Gastrocnemius medialis (tissue), 4 donors: ENCODE data around the gene VAV2.

Source experiments
- CTCF ChIP-seq, 5 experiments: fragments of 450-650 bp in 3 of 5; fragments of 200-600 bp in 2 of 5; sonication (generic) in 2 of 5; IDR thresholded peaks in 4 of 5; conservative IDR thresholded peaks in 1 of 5; 1 replicate in 4 of 5; 2 replicates in 1 of 5; pipeline ENCODE4 v1.5.1; 2016 to 2019; ENCODE audit warnings: antibody characterized with exemption in 5 of 5, mild to moderate bottlenecking in 3 of 5, moderate library complexity in 3 of 5
- POLR2A ChIP-seq, 2 donors: fragments of 450-650 bp; IDR thresholded peaks; one replicate each; pipeline ENCODE4 v1.6.1; 2017; ENCODE audit warnings: antibody characterized with exemption in 2 of 2, mild to moderate bottlenecking in 2 of 2, moderate library complexity in 2 of 2

GRCh38 chr9:133742251-133742650, 249.9 kb downstream of the VAV2 start:
- no peak for TF ChIP-seq CTCF (IDR thresholded peaks at IDR 0.05 in 4 of 5, conservative IDR thresholded peaks at IDR 0.05 in 1 of 5)
- no peak for TF ChIP-seq POLR2A (IDR thresholded peaks at IDR 0.05)
